Prostate gland (tissue), 2 donors: ENCODE results near the gene TPSB2. TPM values are rescaled to one million over a fixed set of nuclear protein-coding genes. Genes with fewer than 3 reads are reported as not detected.
"Not testable (repeated sequence)": the region's sequence is repeated elsewhere in the genome, so short reads cannot be mapped to it uniquely, and the experiment has no call there.

Source experiments
- DNase-seq: peaks from one replicate; pipeline ENCODE4 v3.0.0-alpha.2; 2019; ENCODE audit warnings: low spot score
- H3K27ac ChIP-seq, 2 donors: fragments of 200-600 bp; sonication (generic); 2 replicates each; pipeline ENCODE4 v1.5.1; 2017 to 2019
- H3K27me3 ChIP-seq: fragments of 200-600 bp; sonication (generic); replicated peaks from 2 replicates; pipeline ENCODE4 v1.5.1; 2019; ENCODE audit not compliant: insufficient read depth
- H3K36me3 ChIP-seq, 2 donors: fragments of 200-600 bp; sonication (generic); 1 replicate in 1 of 2; 2 replicates in 1 of 2; pipeline versions ENCODE4 v1.5.1 to v1.8.1; 2017 to 2019
- H3K4me1 ChIP-seq: fragments of 200-600 bp; sonication (generic); replicated peaks from 2 replicates; pipeline ENCODE4 v1.5.1; 2019
- H3K4me3 ChIP-seq, 2 donors: fragments of 200-600 bp; sonication (generic); 2 replicates each; pipeline ENCODE4 v1.5.1; 2017 to 2019
- H3K9me3 ChIP-seq: fragments of 200-600 bp; sonication (generic); 2 replicates; pipeline ENCODE4 v1.5.1; 2017
- CTCF ChIP-seq, 4 experiments: fragments of 200-600 bp in 2 of 4; fragments of 450-650 bp in 2 of 4; sonication (generic) in 2 of 4; IDR thresholded peaks; 1 replicate in 3 of 4; 2 replicates in 1 of 4; pipeline ENCODE4 v1.5.1; 2016 to 2019; ENCODE audit warnings: antibody characterized with exemption in 4 of 4, mild to moderate bottlenecking in 2 of 4, moderate library complexity in 2 of 4
- POLR2A ChIP-seq: fragments of 450-650 bp; IDR thresholded peaks from one replicate; pipeline ENCODE4 v1.6.1; 2016; ENCODE audit warnings: antibody characterized with exemption, mild to moderate bottlenecking
- POLR2AphosphoS5 ChIP-seq: sonication (generic); formaldehyde crosslinking; IDR thresholded peaks from one replicate; pipeline ENCODE4 v1.6.1; 2017; ENCODE audit warnings: antibody characterized with exemption
- WGBS: methylation state at CpG from one replicate; pipeline ENCODE4 v1.1.5; 2018; 5-methylcytosine and 5-hydroxymethylcytosine counted together
- intact Hi-C: fragments of 100-400 bp; cut with DNase I; formaldehyde crosslinking; loops from one replicate; pipeline ENCODE4 v1.14.2; 2022
- total RNA-seq, 2 donors: library from RNA; depleted of rRNA; stranded (reverse); fragments of >200 nt; gene quantifications; one replicate each; pipeline ENCODE4 v1.1.0, GENCODE V29; 2016

TPSB2 gene
- total RNA-seq, 2 donors from 2014 or later: 31.8 to 78.7 TPM

GRCh38 chr16:1237990-1238389 lies 8.0 kb upstream of the TPSB2 start:
- Histone ChIP-seq H3K27me3 (no peaks in the 10 kb centered on the region), H3K27ac (no peak overlapping the region), H3K4me1 (no peaks in the 10 kb centered on the region), H3K4me3 (no peak overlapping the region), H3K36me3 (no peaks in the 10 kb centered on the region), H3K9me3 (no peaks in the 10 kb centered on the region)
- intact Hi-C loops: no loop called here
- WGBS: 87% methylated on average over 9 of the region's 9 CpGs
- no peak for DNase-seq
- TF ChIP-seq CTCF (IDR thresholded peaks at IDR 0.05) (no peak), POLR2AphosphoS5 (no peak), POLR2A (no peak)

- DNase-seq, H3K27me3 ChIP-seq, H3K4me3 ChIP-seq, H3K4me1 ChIP-seq, H3K36me3 ChIP-seq, H3K27ac ChIP-seq, intact Hi-C loops, H3K9me3 ChIP-seq: not testable (repeated sequence)
- no CpG with 5 or more reads among the region's 29 CpGs for WGBS
Measured at GRCh38 chr16:1236659-1237058, 6.7 kb upstream of the TPSB2 start.

- H3K4me3 ChIP-seq, H3K9me3 ChIP-seq, H3K36me3 ChIP-seq, DNase-seq, H3K4me1 ChIP-seq, H3K27me3 ChIP-seq, H3K27ac ChIP-seq, intact Hi-C loops: not testable (repeated sequence)
- no CpG with 5 or more reads among the region's 47 CpGs for WGBS
Measured at GRCh38 chr16:1232049-1232748, 2.2 kb upstream of the TPSB2 start.

GRCh38 chr16:1231301-1231700 lies 1.3 kb upstream of the TPSB2 start:
- H3K27me3 ChIP-seq, H3K36me3 ChIP-seq, intact Hi-C loops, H3K4me3 ChIP-seq, H3K9me3 ChIP-seq, H3K4me1 ChIP-seq, H3K27ac ChIP-seq, DNase-seq: not testable (repeated sequence)
- 88% methylated on average over 3 of the region's 7 CpGs for WGBS

- H3K27ac ChIP-seq, H3K27me3 ChIP-seq, H3K9me3 ChIP-seq, intact Hi-C loops, H3K4me3 ChIP-seq, H3K36me3 ChIP-seq, DNase-seq, H3K4me1 ChIP-seq: not testable (repeated sequence)
- 69% methylated on average over 15 of the region's 17 CpGs for WGBS
Measured at GRCh38 chr16:1230471-1231212, 658 bp upstream of the TPSB2 start.

GRCh38 chr16:1229476-1229875 lies 508 bp downstream of the TPSB2 start:
- no CpG with 5 or more reads among the region's 13 CpGs for WGBS
- H3K4me3 ChIP-seq, H3K27ac ChIP-seq, H3K4me1 ChIP-seq, DNase-seq, intact Hi-C loops, H3K9me3 ChIP-seq, H3K36me3 ChIP-seq, H3K27me3 ChIP-seq: not testable (repeated sequence)

- DNase-seq, H3K27ac ChIP-seq, H3K4me1 ChIP-seq, H3K9me3 ChIP-seq, intact Hi-C loops, H3K36me3 ChIP-seq, H3K4me3 ChIP-seq, H3K27me3 ChIP-seq: not testable (repeated sequence)
- 62% methylated on average over 7 of the region's 7 CpGs for WGBS
Measured at GRCh38 chr16:1228227-1228626, 1.8 kb downstream of the TPSB2 start.

GRCh38 chr16:1226692-1227091 lies 3.3 kb downstream of the TPSB2 start:
- intact Hi-C loops, DNase-seq, H3K27ac ChIP-seq, H3K4me1 ChIP-seq, H3K27me3 ChIP-seq, H3K4me3 ChIP-seq, H3K36me3 ChIP-seq, H3K9me3 ChIP-seq: not testable (repeated sequence)
- 28% methylated on average over 12 of the region's 14 CpGs for WGBS

GRCh38 chr16:1225728-1226311 lies 4.2 kb downstream of the TPSB2 start:
- intact Hi-C loops, H3K4me3 ChIP-seq, H3K9me3 ChIP-seq, DNase-seq, H3K4me1 ChIP-seq, H3K27me3 ChIP-seq, H3K36me3 ChIP-seq, H3K27ac ChIP-seq: not testable (repeated sequence)
- 35% methylated on average over 21 of the region's 24 CpGs for WGBS
